ENCODE measurements around the gene PRDM16. TPM values are rescaled to one million over a fixed set of nuclear protein-coding genes. Genes with fewer than 3 reads are reported as not detected.

Gene PRDM16
- total RNA-seq, 1 experiment from 2014 or later, result 5.3 TPM

DNA sequence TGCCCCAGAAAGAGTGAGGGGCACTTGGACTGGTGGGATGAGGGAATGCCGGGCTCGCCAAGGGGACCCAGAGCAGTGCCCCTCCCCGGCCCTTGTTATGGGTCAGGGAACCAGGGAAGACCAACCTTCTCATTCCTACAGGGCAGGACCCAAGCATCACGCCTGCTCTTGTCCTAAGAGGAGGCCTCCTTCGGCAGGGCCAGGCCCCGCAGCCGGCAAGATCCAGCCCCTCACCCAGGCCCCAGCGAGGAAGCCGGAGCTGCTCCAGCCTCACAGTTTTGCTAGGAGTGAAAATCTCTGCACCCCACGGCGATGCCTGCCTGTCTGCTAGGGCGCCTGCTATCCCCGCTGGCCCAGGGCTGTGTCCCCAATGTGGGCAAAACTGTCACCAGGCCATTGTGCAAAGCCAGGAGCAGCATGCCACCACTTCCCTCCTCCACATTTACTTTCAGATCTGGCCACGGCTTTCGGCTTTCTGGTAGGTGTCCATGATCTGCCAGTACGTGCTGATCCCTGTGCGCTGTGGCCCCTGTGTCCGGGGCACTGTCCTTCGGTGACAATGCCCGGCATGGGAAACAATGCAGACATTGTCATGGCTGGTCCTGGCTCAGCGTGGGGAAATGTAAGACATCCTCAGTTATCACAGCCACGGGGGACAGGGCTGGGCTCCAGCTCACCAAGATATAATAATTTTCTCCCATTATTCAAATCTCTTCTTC lies 38.2 kb upstream of the PRDM16 start:
- CTCF ChIA-PET, result no interaction called here
- no peaks in the 10 kb centered on the region for H3K4me1 ChIP-seq
- intact Hi-C loops (cut with micrococcal nuclease; ENCODE audit: unreplicated experiment), result no loop called here
- BruUV-seq (replicated peaks), result no TSS peak
- no peak overlapping the region for H3K27ac Mint-ChIP-seq (ENCODE audit: unreplicated experiment)
- H3K4me1 Mint-ChIP-seq (ENCODE audit: low read depth, unreplicated experiment), result no peaks in the 10 kb centered on the region
- no peaks in the 10 kb centered on the region for H3K36me3 ChIP-seq (ENCODE audit: control insufficient read depth, insufficient read depth, low read length)
- H3K27me3 ChIP-seq (replicated peaks; ENCODE audit: control insufficient read depth, insufficient read depth, low read length), result no peaks in the 10 kb centered on the region
- no peaks in the 10 kb centered on the region for H3K36me3 Mint-ChIP-seq (ENCODE audit: insufficient read depth, unreplicated experiment)
- POLR2A ChIA-PET, result no interaction called here
- TF ChIP-seq, protein P1, sequence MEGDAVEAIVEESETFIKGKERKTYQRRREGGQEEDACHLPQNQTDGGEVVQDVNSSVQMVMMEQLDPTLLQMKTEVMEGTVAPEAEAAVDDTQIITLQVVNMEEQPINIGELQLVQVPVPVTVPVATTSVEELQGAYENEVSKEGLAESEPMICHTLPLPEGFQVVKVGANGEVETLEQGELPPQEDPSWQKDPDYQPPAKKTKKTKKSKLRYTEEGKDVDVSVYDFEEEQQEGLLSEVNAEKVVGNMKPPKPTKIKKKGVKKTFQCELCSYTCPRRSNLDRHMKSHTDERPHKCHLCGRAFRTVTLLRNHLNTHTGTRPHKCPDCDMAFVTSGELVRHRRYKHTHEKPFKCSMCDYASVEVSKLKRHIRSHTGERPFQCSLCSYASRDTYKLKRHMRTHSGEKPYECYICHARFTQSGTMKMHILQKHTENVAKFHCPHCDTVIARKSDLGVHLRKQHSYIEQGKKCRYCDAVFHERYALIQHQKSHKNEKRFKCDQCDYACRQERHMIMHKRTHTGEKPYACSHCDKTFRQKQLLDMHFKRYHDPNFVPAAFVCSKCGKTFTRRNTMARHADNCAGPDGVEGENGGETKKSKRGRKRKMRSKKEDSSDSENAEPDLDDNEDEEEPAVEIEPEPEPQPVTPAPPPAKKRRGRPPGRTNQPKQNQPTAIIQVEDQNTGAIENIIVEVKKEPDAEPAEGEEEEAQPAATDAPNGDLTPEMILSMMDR (IDR thresholded peaks at IDR 0.05; ENCODE audit: insufficient read depth in 1 of 2, low read depth in 1 of 2, low read length in 1 of 2, severe bottlenecking in 1 of 2, unreplicated experiment in 1 of 2), result no peak
- H3K4me3 Mint-ChIP-seq (ENCODE audit: unreplicated experiment), result no peak overlapping the region
- peaks cover 6% of the 10 kb centered on the region for H3K27me3 Mint-ChIP-seq (ENCODE audit: insufficient read depth, unreplicated experiment)
- no peaks in the 10 kb centered on the region for H3K9me3 Mint-ChIP-seq (ENCODE audit: unreplicated experiment)
- no peaks in the 10 kb centered on the region for H3K9me3 ChIP-seq
- no peak overlapping the region for H3K4me3 ChIP-seq (ENCODE audit: low read depth, low read length)
- DNase-seq, result no peak

DNA sequence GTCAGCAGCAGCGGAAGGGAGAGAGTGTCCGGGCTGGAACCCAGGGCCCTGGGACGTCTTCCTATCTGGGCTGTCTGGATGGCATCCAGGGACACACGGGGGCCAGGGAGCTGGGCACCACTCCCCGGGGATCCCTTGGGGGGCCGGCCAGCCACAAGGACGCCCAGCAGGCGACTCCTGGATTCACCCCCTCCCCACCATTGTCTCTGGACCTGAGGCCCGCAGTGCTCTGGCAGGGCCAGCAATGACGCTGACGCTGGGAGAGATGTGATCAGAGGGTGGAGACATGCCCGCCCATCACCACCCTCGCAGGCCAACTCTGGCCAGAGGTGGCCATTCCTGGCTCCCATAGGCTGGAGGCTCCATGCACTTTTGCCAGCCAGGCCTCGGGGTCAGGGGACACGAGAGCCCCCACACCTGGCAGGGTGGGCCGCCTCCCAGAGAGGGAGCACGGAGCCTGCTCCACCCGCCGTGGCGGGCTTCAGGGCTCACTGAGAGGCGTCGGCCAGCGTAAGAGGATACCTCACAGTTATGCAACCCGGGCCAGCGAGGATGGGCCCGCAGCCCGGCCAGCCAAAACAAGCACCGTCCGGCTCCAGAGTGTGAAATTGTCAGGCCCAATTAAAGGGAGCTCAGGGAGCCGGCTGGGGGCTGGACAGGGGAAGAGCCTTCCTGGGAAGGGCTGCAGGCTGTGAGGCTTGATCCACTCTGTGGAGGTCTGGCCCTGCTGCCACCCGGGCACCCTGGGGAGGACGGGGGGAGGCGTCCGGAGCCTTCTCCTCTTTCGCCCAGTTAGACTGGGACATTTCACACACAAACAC lies 37.4 kb upstream of the PRDM16 start:
- ChIA-PET POLR2A (no interaction called here), CTCF (no interaction called here)
- H3K4me3 Mint-ChIP-seq (ENCODE audit: unreplicated experiment), result no peak overlapping the region
- intact Hi-C loops (cut with micrococcal nuclease; ENCODE audit: unreplicated experiment), result no loop called here
- H3K27me3 ChIP-seq (replicated peaks; ENCODE audit: control insufficient read depth, insufficient read depth, low read length), result no peaks in the 10 kb centered on the region
- no peaks in the 10 kb centered on the region for H3K9me3 ChIP-seq
- TF ChIP-seq, protein P1 (IDR thresholded peaks at IDR 0.05; ENCODE audit: insufficient read depth in 1 of 2, low read depth in 1 of 2, low read length in 1 of 2, severe bottlenecking in 1 of 2, unreplicated experiment in 1 of 2), result no peak
- H3K27ac Mint-ChIP-seq (ENCODE audit: unreplicated experiment), result no peak overlapping the region
- H3K36me3 Mint-ChIP-seq (ENCODE audit: insufficient read depth, unreplicated experiment), result no peaks in the 10 kb centered on the region
- no peaks in the 10 kb centered on the region for H3K4me1 ChIP-seq
- H3K4me1 Mint-ChIP-seq (ENCODE audit: low read depth, unreplicated experiment), result no peaks in the 10 kb centered on the region
- no TSS peak for BruUV-seq (replicated peaks)
- no peaks in the 10 kb centered on the region for H3K9me3 Mint-ChIP-seq (ENCODE audit: unreplicated experiment)
- no peak for DNase-seq
- no peak overlapping the region for H3K4me3 ChIP-seq (ENCODE audit: low read depth, low read length)
- H3K36me3 ChIP-seq (ENCODE audit: control insufficient read depth, insufficient read depth, low read length), result no peaks in the 10 kb centered on the region
- H3K27me3 Mint-ChIP-seq (ENCODE audit: insufficient read depth, unreplicated experiment), result peaks cover 8% of the 10 kb centered on the region

DNA sequence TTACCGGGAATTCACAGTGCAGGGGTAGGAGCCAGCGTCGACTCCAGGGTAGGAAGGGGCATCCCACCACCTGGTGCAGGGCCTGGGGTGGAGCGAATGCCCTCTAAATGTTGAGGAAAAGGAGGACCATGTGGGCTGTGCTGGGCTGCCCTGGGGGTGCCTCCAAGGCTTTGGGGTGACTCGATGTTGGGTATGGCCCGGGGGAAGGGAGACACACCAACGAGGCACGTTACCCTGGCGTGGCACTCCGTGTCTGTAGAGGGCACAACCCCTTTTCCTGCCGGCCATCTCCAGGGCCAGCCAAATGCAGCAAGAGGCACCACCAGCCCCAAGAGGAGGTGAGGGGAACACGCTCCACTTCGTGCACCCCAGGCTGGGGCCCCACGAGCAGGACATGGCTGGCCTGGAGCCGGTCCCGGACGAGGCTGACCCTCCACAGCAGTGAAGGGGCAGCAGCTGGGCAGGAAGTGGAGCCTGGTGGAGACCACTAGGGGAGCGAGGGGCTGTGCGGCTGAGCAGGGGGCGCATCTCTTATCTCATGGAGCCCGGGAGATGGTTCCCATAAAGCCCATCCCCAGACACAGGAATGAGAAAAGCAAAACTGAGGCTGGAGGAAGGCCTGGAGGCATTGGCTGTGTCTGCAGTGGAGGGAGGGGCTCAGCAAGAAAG lies 36.5 kb upstream of the PRDM16 start:
- no peak overlapping the region for H3K4me3 Mint-ChIP-seq (ENCODE audit: unreplicated experiment)
- Histone ChIP-seq H3K27me3 (replicated peaks; ENCODE audit: control insufficient read depth, insufficient read depth, low read length) (no peaks in the 10 kb centered on the region), H3K4me3 (ENCODE audit: low read depth, low read length) (no peak overlapping the region), H3K9me3 (no peaks in the 10 kb centered on the region), H3K4me1 (no peaks in the 10 kb centered on the region), H3K36me3 (ENCODE audit: control insufficient read depth, insufficient read depth, low read length) (no peaks in the 10 kb centered on the region)
- H3K36me3 Mint-ChIP-seq (ENCODE audit: insufficient read depth, unreplicated experiment), result no peaks in the 10 kb centered on the region
- ChIA-PET POLR2A (no interaction called here), CTCF (no interaction called here)
- no peaks in the 10 kb centered on the region for H3K9me3 Mint-ChIP-seq (ENCODE audit: unreplicated experiment)
- TF ChIP-seq, protein P1 (IDR thresholded peaks at IDR 0.05; ENCODE audit: insufficient read depth in 1 of 2, low read depth in 1 of 2, low read length in 1 of 2, severe bottlenecking in 1 of 2, unreplicated experiment in 1 of 2), result no peak
- no peak for DNase-seq
- H3K27ac Mint-ChIP-seq (ENCODE audit: unreplicated experiment), result no peak overlapping the region
- H3K27me3 Mint-ChIP-seq (ENCODE audit: insufficient read depth, unreplicated experiment), result peaks cover 8% of the 10 kb centered on the region
- H3K4me1 Mint-ChIP-seq (ENCODE audit: low read depth, unreplicated experiment), result no peaks in the 10 kb centered on the region
- intact Hi-C loops (cut with micrococcal nuclease; ENCODE audit: unreplicated experiment), result no loop called here
- BruUV-seq (replicated peaks), result no TSS peak
